ENCODE measurements around the gene FSIP2. TPM values are rescaled to one million over a fixed set of nuclear protein-coding genes. Genes with fewer than 3 reads are reported as not detected.

The FSIP2 gene
- total and polyA plus RNA-seq, 2 of the 8 experiments (the other 6 are each of a cell fraction or from before 2014, with no cell fraction given) = 0.47 to 1.4 TPM

DNA sequence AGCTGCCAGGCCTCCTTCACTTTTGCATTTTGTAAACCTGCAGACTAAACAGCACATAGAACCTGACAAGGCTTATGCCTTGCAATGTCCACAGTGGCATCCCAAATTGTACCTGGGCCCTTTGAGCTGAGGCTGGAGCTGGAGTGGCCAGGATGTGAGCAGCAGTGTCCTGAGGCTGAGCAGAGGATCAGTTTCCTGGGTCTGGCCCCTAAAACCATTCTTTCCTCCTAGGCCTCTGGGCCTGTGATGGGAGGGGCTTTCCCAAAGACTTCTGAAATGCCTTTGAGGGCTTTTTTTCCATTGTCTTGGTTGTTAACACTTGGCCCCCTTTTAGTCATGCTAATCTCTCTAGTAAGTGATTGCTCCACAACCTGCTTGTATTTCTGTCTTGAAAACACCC lies 32.8 kb downstream of the FSIP2 start (continued):
- TF ChIP-seq, protein P1, sequence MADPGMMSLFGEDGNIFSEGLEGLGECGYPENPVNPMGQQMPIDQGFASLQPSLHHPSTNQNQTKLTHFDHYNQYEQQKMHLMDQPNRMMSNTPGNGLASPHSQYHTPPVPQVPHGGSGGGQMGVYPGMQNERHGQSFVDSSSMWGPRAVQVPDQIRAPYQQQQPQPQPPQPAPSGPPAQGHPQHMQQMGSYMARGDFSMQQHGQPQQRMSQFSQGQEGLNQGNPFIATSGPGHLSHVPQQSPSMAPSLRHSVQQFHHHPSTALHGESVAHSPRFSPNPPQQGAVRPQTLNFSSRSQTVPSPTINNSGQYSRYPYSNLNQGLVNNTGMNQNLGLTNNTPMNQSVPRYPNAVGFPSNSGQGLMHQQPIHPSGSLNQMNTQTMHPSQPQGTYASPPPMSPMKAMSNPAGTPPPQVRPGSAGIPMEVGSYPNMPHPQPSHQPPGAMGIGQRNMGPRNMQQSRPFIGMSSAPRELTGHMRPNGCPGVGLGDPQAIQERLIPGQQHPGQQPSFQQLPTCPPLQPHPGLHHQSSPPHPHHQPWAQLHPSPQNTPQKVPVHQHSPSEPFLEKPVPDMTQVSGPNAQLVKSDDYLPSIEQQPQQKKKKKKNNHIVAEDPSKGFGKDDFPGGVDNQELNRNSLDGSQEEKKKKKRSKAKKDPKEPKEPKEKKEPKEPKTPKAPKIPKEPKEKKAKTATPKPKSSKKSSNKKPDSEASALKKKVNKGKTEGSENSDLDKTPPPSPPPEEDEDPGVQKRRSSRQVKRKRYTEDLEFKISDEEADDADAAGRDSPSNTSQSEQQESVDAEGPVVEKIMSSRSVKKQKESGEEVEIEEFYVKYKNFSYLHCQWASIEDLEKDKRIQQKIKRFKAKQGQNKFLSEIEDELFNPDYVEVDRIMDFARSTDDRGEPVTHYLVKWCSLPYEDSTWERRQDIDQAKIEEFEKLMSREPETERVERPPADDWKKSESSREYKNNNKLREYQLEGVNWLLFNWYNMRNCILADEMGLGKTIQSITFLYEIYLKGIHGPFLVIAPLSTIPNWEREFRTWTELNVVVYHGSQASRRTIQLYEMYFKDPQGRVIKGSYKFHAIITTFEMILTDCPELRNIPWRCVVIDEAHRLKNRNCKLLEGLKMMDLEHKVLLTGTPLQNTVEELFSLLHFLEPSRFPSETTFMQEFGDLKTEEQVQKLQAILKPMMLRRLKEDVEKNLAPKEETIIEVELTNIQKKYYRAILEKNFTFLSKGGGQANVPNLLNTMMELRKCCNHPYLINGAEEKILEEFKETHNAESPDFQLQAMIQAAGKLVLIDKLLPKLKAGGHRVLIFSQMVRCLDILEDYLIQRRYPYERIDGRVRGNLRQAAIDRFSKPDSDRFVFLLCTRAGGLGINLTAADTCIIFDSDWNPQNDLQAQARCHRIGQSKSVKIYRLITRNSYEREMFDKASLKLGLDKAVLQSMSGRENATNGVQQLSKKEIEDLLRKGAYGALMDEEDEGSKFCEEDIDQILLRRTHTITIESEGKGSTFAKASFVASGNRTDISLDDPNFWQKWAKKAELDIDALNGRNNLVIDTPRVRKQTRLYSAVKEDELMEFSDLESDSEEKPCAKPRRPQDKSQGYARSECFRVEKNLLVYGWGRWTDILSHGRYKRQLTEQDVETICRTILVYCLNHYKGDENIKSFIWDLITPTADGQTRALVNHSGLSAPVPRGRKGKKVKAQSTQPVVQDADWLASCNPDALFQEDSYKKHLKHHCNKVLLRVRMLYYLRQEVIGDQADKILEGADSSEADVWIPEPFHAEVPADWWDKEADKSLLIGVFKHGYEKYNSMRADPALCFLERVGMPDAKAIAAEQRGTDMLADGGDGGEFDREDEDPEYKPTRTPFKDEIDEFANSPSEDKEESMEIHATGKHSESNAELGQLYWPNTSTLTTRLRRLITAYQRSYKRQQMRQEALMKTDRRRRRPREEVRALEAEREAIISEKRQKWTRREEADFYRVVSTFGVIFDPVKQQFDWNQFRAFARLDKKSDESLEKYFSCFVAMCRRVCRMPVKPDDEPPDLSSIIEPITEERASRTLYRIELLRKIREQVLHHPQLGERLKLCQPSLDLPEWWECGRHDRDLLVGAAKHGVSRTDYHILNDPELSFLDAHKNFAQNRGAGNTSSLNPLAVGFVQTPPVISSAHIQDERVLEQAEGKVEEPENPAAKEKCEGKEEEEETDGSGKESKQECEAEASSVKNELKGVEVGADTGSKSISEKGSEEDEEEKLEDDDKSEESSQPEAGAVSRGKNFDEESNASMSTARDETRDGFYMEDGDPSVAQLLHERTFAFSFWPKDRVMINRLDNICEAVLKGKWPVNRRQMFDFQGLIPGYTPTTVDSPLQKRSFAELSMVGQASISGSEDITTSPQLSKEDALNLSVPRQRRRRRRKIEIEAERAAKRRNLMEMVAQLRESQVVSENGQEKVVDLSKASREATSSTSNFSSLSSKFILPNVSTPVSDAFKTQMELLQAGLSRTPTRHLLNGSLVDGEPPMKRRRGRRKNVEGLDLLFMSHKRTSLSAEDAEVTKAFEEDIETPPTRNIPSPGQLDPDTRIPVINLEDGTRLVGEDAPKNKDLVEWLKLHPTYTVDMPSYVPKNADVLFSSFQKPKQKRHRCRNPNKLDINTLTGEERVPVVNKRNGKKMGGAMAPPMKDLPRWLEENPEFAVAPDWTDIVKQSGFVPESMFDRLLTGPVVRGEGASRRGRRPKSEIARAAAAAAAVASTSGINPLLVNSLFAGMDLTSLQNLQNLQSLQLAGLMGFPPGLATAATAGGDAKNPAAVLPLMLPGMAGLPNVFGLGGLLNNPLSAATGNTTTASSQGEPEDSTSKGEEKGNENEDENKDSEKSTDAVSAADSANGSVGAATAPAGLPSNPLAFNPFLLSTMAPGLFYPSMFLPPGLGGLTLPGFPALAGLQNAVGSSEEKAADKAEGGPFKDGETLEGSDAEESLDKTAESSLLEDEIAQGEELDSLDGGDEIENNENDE (IDR thresholded peaks at IDR 0.05; ENCODE audit: insufficient replicate concordance, low read length) = no peak
- TF ChIP-seq SRF (IDR thresholded peaks at IDR 0.05; ENCODE audit: low read depth, low read length) = no peak

Measured in H1 (cell line).